NCI-H146 treated with DMSO at 0.1 percent for 48 hours (cell line): ENCODE data around the gene TBL1X.

Source experiments
- DNase-seq: peaks from one replicate; lab custom pipeline; 2025; ENCODE audit not compliant: unreplicated experiment; lab: John Stamatoyannopoulos, UW

Gene TBL1X

DNA sequence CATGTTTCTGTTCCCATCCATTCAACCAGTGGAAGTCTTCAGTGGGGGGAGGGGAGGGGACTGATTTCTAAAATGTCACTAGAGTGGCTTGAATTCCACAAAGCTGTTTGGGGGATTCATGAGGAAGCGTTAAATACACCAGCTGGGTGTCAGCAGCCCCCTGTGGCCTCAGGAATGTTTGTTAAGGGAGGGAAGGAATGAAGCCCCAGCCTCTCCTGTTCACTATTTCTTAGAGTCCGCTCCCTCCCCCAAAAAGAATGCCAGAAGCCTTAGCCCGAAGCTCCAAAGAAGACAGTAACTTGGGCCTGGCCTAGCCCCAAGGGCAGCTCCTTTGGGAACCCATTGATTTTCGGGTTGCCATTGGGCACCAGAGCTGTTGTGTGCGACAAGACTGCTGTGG, 324.7 kb downstream of the TBL1X start:
- DNase-seq: no peak
